Left renal cortex interstitium (tissue), 4 donors: ENCODE results near the gene IQSEC1. TPM values are rescaled to one million over a fixed set of nuclear protein-coding genes. Genes with fewer than 3 reads are reported as not detected.

Experiments used
- DNase-seq, 4 donors: peaks; one replicate each; pipeline ENCODE4 v3.0.0-alpha.2; 2013; ENCODE audit warnings: low read depth in 4 of 4, low spot score in 2 of 4, missing footprints in 1 of 4
- polyA plus RNA-seq, 4 donors: library from polyadenylated mRNA; unstranded; fragments of 120-200 nt; gene quantifications; one replicate each; pipeline ENCODE4 v1.2.1, GENCODE V29; 2013; ENCODE audit not compliant: insufficient read length in 4 of 4

IQSEC1 gene
- polyA plus RNA-seq, 4 donors: 27.0 to 42.2 (median 33.0) TPM

GRCh38 chr3:13108861-13109260 is 35.6 kb upstream of the IQSEC1 start:
- DNase-seq: no peak

DNA sequence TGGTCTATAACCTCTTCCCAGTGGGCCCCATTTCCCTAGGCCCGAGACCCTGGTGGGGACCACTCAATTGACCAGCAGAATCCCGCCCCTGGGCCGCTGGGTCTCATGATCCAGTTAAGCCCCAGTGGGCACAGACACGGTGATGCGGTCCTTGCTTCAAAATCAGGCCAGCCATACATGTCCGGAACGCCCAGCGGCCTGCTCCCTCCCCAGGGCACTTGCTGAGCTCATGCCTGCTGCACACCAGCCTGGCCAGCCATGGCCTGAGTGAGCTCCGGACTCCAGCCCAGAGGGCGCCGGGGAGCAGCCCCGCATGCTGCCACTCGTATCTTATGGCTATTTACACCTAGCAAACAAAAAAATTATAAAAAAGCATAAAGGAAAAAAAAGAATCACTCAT is 34.4 kb upstream of the IQSEC1 start:
- DNase-seq: no peak

DNA sequence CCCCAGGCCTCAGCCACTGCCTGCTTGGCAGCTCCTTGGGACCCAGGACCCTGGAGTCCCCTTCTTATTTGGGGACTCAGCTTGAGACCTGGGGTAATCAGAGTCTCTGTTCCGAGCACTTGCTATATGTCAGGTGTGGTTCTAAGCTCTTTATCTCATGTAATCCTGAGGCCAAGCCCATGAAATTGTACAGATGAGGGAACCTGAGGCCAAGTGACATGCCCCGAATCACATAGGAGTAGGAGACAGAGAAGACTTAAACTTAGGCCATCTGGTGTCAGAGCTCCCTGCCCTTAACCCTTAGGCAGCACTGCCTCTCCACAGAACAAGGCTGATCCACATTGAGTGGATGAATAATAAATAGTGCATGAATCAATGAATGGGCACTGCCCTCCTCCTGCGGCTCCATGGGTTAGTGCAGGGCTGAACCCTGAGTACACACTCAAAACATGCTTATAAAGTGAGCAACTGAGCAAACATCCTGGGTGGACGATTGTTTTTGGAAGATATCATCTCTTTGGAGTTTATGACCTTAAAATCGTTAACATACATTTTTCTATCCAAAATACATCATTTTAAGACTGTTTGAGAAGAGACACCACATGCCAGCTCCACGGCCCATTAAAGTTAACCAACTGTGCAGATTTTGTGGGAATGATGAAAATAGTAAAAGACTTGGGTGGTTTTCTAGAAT is 33.2 kb upstream of the IQSEC1 start:
- DNase-seq: no peak

- DNase-seq: no peak
These were observed 32.6 kb upstream of the IQSEC1 start for GRCh38 chr3:13105896-13106250.

DNA sequence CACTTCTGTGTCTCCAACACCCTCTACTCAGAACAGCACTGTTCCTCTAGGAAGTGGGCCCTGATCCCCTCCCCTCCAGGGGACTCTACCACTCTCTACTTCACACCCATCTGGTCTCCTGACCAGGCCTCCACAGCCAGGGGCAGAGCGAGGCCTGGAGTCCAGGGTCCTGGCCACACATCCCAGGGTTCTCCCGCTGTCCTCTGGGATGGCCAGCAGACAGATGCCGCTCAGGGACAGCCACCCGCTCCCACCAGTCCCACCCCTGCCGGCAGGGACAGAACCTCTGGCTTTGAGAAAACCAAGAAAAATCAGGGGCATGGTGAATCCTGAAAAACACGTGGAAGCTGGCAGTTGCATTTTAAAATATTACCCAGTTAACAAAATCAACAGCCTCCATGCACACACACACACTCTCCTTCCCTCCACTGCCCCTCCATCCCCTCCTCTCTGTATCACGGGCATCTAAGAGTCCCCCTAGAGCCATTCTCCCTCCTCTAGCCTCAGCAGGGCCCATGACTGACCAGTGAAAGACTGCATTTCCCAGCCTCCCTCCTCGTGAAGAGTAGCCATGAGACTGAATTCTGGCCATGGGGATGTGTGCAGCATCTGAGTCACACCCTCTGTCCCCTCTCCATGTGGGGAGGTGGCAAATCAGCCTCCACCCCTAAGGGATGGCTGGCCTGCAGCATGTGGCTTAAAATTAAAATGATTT is 32.1 kb upstream of the IQSEC1 start:
- DNase-seq: no peak

GRCh38 chr3:13104511-13104910 is 31.3 kb upstream of the IQSEC1 start:
- DNase-seq: no peak

DNA sequence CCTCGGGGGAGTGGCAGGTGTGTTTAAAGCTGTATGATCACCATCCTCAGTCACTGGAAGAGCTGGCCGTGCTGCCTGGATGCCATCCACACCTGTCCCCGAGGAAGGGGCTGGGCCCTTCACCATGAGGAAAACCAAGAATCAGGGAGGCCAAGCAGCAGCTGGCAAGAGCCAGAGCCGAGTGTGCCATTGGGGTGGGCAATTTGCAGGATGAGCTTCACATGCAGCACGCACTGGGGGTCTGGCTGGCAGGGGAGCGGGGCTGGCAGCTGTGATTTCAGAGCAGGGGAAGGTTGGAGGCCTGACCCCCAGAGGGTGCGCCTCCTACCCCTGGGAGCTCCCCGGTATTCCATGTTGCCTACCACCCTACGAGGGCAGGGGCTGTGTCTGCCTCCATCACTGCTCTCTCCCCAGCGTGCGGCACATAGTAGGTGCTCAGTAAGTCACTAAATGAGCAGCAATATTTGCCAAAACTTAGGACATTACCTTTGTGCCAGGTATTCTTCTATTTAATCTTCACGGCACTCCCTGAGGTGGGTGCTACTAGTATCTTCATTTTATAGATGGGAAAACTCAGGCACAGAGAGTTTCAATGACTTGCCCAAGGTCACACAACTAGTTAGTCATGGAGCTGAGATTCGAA is 30.3 kb upstream of the IQSEC1 start:
- DNase-seq: no peak

DNA sequence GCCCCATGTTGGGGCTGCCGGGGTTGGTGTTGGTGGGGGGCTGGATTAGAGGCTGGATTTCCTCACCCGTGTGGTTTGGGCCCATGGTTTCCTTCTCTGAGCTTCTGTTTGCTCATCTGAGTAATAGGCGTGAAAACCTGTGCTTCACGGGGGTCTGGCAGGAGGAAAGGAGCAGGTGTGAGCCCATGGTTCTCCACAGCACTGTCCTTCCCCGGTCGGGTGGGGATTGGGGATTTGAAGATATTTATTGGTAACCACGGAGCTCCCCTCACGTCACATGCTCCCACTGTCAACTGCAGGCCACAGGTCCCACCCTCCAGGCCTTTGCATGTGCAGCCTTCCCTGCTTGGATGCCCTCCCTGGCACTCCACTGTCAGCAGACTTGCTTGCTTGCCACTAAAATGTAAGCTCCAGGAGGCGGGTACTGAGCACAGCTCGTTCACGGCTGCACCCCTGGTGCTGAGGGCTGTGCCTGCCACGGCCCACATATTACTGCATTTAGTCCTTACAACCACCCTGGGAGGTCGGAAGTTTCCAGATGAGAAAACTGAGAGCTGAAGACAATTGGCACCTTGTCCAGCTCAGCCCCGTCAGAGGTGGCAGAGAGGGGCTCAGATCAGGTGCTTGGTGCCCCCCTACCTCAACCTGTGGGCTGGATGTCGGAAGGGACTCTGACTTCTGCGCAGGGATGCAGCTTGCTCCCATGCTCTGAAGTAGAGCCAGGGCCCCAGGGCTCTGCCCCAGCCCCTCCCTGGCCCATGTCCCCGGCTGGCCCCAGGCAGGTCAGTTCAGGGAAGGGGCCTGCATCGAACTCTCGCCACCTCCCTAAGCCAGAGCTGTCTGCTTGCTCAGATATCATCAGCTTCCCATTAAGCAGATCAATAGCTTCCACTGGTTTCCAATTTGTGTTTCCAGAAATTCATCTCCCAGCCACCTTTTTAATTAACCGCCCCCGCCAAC is 29.4 kb upstream of the IQSEC1 start:
- no peak for DNase-seq

DNA sequence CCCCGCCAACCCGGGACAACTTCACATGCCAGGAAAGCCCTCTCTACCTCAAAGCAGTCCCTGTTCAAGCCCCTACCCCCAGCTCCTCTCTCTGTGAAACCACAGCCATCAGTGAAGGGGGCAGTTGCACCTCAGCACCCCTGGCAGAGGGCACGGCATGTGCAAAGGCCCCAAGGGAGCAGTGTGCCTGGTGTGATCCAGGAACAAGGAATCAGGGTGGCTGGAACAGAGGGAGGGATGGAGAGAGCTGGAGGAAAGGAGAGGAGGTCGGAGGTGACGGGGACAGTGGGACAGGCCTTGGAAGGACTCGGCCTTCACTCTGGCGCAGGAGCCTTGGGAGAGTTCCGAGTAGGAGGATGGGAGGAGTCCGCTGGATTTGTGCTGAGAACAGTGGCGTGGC is 26.5 kb upstream of the IQSEC1 start:
- no peak for DNase-seq

GRCh38 chr3:13098192-13098988 is 25.2 kb upstream of the IQSEC1 start:
- no peak for DNase-seq

- no peak for DNase-seq
These were observed 23.1 kb upstream of the IQSEC1 start for GRCh38 chr3:13096356-13096755.

- DNase-seq: no peak
These were observed 22.2 kb upstream of the IQSEC1 start for GRCh38 chr3:13095408-13095937.

DNA sequence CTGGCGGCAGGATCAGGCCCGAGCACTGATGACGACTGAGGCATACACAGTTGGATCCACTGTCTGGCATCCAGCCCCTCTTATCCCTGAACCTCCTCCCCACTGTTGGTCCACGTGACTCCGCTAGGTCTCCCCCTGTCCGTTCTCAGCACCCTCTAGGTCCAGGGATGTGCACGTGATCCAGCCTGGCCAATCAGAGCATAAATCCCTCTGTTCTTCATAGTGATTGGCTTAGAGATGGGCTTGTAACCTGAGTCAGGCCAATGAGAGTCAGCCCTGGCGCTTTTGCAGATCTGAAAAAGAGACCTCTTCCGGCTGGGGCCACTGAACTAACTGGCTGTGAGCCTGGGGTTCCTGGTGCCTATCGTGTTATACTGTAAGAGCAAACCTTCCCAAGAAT is 20.5 kb upstream of the IQSEC1 start:
- DNase-seq: no peak

GRCh38 chr3:13092621-13093617 is 19.7 kb upstream of the IQSEC1 start:
- no peak for DNase-seq

GRCh38 chr3:13091898-13092611 is 18.8 kb upstream of the IQSEC1 start:
- DNase-seq: no peak

DNA sequence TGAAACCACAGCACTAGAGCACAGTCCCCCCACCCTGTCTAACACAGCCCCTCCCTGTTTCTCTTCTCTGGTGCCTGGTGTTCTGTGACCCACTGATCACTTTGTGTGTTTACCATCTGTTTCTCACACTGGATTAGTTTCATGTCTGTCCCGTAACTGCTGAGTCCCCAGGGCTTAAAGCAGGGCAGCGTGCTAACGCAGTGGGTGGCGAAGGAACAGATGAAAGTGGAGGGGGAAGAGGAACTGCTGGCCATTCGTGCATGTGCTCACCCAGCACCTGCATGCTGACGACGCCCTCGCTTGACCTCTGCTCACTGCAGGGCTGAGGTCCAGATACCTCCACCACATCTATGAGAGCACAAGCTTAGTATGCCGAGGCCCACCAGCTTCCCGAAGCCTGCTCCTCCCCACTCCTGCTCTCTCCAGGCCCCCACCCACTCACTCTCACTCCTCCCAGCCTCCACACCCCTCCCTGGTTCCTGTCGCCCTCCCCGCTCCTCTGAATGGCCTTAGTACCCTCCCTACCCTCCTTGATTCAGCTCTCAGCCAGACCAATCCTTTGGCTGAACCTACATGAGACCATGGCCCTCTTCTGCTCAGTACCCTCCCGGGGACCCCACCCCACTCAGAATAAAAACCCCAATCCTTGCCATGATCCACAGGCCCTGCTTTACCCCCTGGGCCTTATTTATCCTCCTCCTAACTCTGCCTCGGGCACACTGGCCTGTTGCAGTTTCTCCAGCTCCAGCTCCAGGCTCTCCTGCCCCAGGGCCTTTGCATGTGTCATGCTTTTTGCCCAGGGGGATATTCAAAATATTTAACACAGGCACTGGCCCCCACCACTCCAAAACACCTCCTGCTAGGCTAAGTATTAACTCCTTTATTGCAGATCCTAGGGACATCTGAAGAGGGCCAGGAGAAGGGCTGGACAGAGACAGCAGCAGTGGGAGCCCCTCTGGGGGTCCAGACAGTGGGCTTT is 15.1 kb upstream of the IQSEC1 start:
- DNase-seq: no peak
